HL-60/S4 (cell line): ENCODE data around the gene CACNA1A.
"Not testable (repeated sequence)": the region's sequence is repeated elsewhere in the genome, so short reads cannot be mapped to it uniquely, and the experiment has no call there.

ENCODE experiments used
- in situ Hi-C: fragments of 300-500 bp; cut with MboI; formaldehyde crosslinking; loops from 2 replicates; pipeline ENCODE4 v1.14.3; 2022; ENCODE audit warnings: low sequenced_read_pairs

The CACNA1A gene

DNA sequence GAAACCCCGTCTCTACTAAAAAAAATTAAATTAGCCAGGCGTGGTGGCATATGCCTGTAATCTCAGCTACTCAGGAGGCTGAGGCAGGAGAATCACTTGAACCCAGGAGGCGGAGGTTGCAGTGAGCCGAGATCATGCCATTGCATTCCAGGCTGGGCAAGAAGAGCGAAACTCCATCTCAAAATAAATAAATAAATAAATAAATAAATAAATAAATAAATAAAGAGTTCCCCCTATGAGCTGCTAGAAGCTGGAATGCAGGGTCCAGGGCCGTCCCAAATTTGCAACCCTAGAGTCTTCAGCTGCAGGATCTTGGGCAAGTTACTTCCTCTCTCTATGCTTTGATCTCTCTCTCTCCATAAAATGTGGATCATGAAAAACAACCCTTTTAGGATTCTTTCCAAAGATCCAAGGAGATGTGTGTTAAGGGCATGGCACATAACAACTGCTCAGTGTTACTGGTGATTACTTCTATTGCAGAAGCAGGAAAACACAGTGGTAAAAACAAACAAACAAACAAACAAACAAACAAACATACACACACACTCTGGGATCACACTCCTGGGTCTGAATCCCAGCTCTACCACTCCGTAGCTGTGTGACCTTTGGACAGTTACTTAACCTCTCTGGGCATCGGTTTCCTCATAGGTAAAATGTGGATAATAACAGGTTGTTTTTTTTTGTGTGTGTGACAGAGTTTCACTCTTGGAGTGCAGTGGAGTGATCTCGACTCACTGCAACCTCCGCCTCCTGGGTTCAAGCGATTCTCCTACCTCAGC is 78.8 kb downstream of the CACNA1A start:
- in situ Hi-C loops: no loop called here

DNA sequence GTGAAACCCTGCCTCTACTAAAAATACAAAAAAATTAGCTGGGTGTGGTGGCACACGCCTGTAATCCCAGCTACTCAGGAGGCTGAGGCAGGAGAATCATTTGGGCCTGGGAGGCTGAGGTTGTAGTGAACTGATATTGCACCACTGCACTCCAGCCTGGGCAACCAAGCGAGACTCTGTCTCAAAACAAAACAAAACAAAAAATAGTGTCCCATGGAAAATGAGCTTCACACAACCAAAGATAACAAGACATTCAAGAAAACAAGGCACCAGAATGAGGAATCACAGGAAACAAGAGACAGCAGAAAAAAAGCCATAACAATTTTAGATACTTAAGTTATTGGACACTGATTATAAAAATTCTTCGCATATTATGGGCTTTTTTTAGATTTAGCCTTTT is 80.4 kb downstream of the CACNA1A start:
- in situ Hi-C loops: not testable (repeated sequence)

DNA sequence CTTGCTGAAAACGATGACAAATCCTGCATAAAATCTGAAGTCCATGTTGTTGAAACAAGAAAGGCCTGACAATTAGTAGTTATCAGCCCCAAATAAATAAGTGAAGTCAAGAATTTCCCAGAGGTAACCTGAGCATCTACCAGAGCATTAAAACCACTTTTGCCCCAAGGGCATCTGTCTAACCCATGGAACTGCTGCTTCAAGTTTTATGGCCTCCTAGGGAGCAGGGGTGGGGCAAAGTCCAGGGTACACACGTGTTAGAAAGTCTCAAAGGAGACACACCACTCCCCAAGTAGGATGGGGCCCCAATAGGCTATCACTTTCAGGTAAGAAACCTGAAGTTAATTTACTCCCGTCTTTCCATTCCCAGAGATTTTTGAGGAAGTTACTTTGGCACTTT is 81.1 kb downstream of the CACNA1A start:
- in situ Hi-C loops: no loop called here

DNA sequence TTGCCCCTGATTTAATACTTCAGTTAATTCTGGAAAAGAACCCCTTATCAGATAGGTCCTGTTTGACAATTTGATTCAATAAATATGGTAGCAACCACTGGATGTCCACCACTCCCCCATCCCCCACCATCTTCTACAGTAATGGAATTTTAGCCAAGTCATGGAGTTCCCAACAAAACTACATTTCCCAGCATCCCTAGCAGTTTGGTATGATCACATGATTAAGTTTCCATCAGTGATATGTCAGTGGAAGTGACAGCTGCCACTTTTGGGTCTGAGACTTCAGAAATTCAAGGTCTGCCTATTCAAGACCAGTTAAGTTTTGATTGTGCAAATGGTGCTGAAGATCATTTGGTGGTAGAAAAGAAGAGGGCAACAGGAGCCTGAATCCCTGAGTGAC is 85.5 kb downstream of the CACNA1A start:
- in situ Hi-C loops: no loop called here

DNA sequence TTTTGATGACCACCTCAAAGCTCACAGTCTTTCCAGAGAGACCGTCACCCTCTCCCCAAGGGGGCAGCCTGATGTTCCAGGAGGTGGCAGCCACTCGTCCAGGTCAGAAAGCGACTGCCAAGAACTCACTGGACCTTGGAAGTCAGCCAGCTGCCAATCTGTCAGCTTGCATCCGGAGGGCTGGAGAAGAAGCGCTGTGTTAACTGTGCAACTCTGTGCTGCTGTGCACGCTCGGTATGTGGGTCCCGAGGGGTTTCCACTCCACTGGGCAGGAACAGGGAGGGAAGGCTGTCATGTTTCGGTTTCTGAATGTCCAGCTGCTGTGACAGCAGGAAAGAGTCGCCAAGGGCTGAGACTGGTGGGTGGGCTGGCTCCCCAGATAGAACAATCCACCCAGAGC is 89.2 kb downstream of the CACNA1A start:
- in situ Hi-C loops: no loop called here

DNA sequence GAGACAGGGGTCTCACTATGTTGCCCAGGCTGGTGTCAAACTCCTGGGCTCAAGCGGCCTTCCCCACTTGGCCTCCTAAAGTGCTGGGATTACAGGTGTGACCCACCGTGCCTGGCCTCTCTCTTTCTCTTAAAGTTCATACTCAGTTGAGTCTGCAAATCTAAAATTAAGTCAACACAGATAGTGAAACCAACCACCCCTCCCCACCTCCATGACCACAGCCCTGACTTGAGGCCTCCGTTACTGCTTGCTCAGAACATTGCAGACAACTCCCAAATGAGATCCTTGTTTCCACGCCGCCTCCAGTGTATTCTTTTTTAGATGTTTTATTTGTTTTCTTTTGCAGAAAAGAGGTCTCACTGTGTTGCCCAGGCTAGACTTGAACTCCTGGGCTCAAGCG is 94.4 kb downstream of the CACNA1A start:
- in situ Hi-C loops: no loop called here

DNA sequence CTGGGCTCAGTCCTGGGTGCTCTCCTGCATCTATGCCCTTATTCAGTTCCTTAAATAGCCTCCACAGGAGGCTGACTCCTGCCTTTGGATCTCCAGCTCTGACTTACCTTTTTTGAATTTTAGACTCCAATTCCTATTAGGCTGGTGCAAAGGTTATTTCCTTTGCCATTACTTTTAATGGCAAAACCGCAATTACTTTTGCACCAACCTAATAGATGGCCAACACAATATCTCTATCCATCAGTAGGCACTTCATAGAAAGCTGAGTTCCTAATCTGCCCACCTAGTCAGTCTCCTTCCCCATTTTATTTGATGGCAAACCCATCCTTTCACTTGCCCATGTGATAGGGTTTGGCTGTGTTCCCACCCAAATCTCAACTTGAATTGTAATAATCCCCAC is 95.3 kb downstream of the CACNA1A start:
- in situ Hi-C loops: no loop called here

DNA sequence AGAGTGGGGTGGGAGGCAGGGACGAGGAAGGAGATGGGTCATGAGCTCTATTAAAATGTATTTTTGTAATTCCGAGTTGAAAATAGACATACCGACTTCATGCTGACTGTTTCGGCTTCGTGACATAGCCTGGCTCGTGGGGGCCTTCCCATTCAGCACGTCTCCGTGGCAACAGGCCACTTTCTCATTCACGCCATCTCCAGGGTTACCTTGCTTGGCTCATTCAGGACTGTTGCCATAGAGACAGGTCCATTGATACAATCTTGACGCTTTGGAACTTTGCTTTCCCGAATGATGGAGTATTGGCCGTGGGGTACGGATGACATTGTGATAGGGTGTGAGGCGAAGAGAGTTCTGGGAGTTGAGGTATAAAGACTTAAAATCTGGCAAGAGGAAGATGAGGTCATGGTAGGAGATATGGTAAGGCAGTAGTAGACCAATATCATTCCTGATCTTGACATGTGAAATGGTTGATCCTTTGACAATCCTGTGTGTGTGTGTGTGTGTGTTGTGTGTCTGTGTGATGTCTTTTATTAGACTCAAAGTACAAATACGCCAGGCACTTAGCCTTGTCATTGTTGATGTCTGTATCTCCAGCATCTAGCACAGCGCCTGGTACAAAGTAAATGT is 97.3 kb downstream of the CACNA1A start:
- in situ Hi-C loops: no loop called here

DNA sequence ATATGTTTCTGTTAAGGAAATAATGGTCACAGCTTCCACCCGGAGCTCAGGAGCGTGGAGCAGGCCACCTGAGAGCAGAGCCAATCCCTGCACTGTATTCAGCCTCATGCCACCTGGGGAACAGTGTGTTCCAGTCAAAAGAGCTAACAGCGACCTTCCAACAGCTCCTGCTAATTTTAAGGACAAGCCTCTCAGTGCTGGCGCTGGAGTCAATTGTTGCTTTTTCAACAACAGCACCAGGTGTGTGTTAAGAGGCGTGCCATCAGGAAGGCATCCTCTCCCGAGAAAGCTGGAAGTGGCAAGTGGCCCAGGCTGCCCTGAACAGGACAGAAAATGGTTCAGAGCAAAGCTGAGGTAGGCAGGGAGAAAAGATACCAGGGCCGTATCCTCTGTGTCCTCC is 102.0 kb downstream of the CACNA1A start:
- in situ Hi-C loops: no loop called here

DNA sequence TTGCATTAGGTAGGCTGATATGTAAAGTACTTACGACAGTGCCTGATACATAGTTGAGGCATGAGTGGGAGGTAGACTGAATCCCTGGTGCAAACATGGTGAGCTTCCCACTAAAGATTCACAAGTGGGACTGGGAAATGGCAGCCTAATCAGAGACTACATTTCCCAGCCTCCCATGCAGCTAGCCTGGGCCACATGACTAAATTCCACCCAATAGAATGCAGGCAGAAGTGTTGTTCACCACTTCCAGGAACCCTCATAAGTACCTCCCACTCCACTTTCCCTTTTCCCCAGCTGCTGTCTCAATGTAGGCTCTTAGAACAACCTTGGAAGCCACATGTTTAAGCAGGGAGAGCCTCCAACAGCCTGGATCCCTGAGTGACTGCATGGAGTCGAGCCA is 104.9 kb downstream of the CACNA1A start:
- in situ Hi-C loops: no loop called here

DNA sequence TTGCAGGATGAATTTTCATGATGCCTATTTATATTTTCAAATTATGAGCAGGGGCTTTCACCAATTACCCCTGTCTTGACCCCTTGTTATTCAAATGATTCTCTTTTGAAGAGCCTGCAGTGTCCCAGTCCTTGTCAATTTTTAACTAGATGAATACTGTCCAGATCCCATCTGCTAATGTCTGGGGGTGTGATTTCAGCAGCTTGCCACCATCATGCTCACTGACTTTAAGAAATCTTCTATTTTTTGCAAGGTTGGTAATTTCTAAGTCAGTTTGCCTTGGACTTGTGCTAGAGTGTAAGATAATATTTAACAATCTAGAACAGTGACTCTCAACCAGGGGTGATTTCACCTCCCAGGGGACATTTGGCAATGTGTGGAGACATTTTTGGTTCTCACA is 106.0 kb downstream of the CACNA1A start:
- in situ Hi-C loops: no loop called here

DNA sequence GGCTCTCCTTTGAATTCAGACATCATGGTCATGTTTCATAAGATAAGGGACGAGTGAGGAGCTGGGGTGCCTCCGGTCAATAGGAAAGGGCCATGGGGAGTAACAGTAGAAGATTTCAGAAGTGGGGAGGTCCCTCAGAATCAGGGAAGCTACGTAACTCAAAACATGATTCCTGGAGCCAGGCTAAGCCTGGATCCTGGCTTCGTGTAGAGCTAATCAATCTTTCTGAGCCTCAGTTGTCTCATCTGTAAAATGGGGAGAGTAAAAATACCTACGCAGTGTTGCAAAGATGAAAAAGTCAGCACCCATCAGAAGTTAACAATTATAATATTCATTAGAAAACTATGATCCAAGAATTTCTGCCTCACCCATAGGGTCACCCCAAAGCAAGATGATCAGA is 106.5 kb downstream of the CACNA1A start:
- in situ Hi-C loops: no loop called here

DNA sequence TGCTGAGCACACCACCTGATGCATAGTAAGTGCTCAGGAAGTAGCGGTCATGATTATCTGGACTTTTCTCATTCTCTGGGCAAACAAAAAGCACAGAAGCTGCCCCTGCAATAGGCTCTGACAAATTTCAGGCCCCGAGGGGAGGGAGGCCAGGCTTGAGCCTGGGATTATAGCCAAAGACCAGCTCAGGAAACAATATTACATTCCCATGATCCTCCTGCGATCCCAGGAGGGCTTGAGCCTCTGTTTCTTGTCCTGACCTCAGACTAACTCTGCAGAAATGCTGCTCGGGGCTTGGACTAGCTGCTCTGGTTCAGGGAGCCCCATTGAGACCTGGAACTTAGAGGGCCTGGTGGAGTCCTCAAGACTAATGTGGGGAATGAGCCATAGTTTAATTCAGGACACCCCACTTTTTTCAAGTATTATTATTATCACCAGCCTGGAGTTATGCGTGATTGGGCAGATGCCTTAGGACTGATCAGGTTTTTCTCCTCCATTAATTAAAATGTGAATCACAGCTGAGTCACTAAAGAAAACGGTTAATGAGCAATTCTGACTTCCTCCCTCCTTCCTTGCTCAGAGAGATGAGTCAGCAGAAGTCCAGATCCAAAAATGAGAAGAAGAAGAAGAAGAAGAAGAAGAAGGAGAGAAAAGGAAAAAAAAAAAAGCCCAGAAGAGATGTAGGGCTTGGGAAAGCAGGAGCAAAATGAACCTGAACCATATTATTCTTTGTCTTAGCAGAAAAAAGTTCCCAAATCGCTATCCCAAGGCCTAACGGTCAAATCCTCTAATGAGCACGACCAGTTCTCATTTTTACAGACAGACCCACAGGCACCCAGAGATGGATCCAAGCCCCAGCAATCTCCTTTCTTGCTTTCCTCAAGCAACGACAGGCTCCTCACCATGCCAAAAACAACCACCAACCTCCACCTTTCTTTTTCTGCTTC is 107.2 kb downstream of the CACNA1A start:
- in situ Hi-C loops: no loop called here

DNA sequence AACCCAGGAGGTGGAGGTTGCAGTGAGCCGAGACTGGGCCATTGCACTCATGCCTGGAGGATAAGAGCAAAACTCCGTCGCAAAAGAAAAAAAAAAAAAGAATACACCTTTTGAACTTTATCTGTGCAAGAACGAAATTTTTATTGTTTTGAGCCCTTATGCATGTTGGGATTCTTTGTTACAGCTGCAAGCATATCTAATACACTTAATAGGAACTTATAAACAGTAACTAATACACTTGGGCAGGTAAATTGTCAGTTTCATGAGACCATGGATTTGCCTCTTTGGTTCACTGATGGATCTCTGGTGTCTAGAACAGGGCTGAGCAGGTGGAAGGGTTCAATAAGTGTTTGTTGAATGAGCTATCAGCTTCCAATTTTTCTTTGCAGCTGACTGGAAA is 108.1 kb downstream of the CACNA1A start:
- in situ Hi-C loops: no loop called here

DNA sequence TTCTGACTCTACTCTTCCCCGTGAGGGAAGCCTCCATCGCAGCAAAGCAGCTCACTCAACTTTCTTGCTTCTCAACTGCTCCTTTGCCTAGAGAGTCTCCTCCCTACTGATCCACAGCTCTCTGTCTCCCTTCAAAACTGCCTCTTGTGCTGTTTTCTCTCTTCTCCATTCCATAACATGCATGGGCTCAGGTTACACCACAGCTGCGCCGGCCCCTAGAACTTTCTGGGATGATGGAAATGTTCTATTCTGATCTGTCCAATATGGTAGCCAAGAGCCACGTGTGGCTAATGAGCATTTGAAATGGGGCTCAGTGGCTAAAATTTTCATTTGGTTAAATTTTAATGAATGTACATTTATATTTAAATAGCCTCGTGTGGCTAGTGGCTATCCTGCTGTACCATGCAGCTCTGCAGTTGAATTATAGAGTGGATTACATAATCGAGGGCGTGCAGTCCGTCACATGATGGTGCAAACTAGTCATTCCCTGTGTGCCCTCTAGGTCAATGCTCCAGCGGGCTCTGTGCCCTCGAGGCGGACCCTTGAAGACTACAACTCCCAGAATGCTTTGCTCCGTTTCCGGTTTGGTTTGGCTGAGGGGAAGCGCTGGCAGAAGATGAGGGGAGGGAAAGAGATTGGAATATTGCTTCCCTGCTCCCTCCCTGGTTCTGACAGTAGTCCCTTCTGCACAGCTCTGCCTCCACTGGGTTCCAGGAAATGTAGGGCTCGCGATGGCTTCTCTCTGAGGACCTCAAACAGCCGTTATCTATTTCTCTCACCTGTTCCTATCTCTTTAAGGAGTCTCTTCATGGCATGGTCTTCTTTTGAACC is 109.8 kb downstream of the CACNA1A start:
- in situ Hi-C loops: no loop called here

DNA sequence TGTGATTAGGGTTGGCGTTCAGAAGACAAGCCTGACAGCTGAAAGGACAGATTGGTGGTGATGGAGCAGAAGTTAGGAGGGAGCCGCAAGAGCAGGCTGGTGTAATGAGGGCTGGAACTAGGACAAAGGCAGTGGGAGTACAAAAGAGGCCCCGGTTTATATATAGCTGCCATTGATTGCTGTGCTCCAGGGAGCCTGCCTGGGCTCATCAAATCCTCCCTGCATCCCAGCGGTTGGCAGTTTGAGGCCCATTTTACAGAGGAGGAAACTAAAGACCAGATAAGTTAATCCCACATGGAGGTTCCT is 123.7 kb downstream of the CACNA1A start:
- in situ Hi-C loops: no loop called here

DNA sequence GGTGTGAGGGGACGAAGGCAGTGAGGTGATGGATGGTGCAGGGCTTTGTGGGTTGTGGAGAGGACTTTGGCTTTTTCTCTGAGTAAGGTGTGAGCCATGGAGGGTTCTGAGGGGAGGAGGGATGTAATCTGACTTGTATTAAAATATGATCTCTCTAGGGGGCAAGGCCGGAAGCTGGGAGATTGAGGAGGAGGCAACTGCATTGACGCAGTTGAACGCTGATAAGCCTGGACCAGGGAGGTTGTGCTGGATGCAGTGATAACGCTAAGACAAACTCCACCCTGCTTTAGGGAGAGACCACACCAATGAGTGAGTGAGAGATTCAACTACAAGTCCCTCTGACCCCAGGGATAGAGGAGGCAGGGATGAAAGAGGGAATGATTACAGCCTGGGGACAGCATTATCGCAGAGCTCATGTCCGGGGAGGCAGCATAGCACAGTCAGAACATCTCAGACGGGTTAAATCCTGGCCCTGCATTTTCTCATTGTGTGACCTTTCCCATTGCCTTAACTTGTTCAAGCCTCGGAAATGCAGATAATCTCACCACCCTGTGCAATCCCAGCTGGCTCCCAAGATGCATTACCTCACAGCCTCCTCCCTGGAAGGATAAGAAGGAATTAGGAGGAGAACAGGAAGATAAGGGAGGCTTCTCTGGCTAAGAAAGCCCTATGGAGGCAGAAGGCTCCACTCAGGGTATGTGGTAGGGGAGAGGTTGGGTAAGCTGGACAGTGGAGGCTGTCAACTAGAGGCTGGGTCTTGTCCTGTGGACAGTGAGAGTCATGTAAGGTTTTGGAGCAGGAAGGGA is 124.2 kb downstream of the CACNA1A start:
- in situ Hi-C loops: no loop called here

DNA sequence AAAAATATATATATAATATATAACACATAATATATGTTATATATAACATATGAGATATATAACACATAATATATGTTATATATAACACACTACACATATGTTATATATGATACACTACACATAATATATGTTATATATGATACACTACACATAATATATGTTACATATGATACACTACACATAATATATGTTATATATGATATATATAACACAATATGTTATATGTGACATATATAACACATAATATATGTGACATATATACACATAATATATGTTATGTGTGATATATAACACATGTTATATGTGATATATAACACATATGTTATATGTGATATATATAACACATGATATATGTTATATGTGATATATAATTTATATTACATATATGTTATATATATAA is 129.7 kb downstream of the CACNA1A start:
- in situ Hi-C loops: no loop called here

DNA sequence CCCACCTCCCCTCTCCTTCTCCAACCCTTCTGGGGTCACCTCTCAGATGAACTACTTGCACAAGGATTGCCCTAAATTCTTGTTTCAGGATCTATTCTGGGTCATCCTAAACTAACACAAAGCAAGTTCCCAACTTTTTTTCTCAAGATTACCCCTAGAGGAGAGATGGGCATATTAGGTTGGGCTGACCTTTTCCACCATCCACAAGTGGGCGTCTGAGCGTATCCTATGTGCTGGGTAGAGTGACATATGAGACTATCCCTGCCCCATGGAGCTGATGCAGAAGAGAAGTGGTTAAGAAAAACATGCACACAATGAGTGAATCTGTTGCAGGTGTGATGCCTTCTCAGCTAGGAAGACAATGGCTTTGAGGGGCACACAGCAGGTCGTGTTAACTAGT is 132.7 kb downstream of the CACNA1A start:
- in situ Hi-C loops: no loop called here

DNA sequence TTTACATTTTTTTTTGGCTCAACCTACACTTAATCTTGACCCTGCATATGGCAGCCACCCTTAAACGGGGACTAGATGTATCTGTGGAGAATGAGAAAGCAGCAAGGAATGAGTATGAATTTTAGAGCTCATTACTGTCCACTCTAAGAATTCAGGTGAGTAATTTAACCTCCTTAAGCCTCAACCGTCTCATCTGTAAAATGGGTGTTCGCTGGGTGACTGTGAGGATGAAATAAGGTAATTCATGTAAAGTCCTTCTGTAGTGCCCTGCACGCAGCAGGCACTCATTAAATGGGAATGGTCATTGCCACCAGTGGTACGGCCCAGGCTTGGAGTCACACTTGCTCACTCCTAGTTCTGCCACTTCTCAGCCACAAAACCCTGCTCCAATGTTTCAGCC is 135.3 kb downstream of the CACNA1A start:
- in situ Hi-C loops: no loop called here
